NCI-H748 (cell line): ENCODE measurements around the gene PTPRN2.
"Not testable (repeated sequence)": the region's sequence is repeated elsewhere in the genome, so short reads cannot be mapped to it uniquely, and the experiment has no call there.

Source experiments
- DNase-seq: peaks from one replicate; lab custom pipeline; 2025; ENCODE audit not compliant: unreplicated experiment; lab: John Stamatoyannopoulos, UW

Gene PTPRN2

GRCh38 chr7:157514746-157515145, 1072.9 kb downstream of the PTPRN2 start:
- no peak for DNase-seq

- no peak for DNase-seq
These were observed 1073.3 kb downstream of the PTPRN2 start for GRCh38 chr7:157514306-157514705.

GRCh38 chr7:157513682-157514081, 1073.9 kb downstream of the PTPRN2 start:
- DNase-seq = no peak

- DNase-seq = no peak
These were observed 1074.4 kb downstream of the PTPRN2 start for GRCh38 chr7:157513162-157513621.

- no peak for DNase-seq
These were observed 1078.4 kb downstream of the PTPRN2 start for GRCh38 chr7:157509226-157509625.

GRCh38 chr7:157508477-157508881, 1079.1 kb downstream of the PTPRN2 start:
- no peak for DNase-seq

- peak; percentile 90 for DNase-seq
These were observed 1079.6 kb downstream of the PTPRN2 start for GRCh38 chr7:157507987-157508386.

GRCh38 chr7:157506268-157506667, 1081.4 kb downstream of the PTPRN2 start:
- no peak for DNase-seq

GRCh38 chr7:157505646-157506045, 1082.0 kb downstream of the PTPRN2 start:
- DNase-seq = no peak

GRCh38 chr7:157503229-157503628, 1084.4 kb downstream of the PTPRN2 start:
- DNase-seq = no peak

GRCh38 chr7:157502701-157503111, 1084.9 kb downstream of the PTPRN2 start:
- no peak for DNase-seq

- DNase-seq = no peak
These were observed 1086.0 kb downstream of the PTPRN2 start for GRCh38 chr7:157501581-157501980.

- not testable (repeated sequence) for DNase-seq
These were observed 1086.6 kb downstream of the PTPRN2 start for GRCh38 chr7:157500989-157501540.

- DNase-seq = no peak
These were observed 1087.3 kb downstream of the PTPRN2 start for GRCh38 chr7:157500171-157500960.

GRCh38 chr7:157499835-157500153, 1087.8 kb downstream of the PTPRN2 start:
- no peak for DNase-seq

- no peak for DNase-seq
These were observed 1088.3 kb downstream of the PTPRN2 start for GRCh38 chr7:157499121-157499834.

- DNase-seq = no peak
These were observed 1089.0 kb downstream of the PTPRN2 start for GRCh38 chr7:157498657-157499056.

- peak; percentile 38 for DNase-seq
These were observed 1089.6 kb downstream of the PTPRN2 start for GRCh38 chr7:157497744-157498651.

GRCh38 chr7:157497367-157497743, 1090.3 kb downstream of the PTPRN2 start:
- DNase-seq = no peak

GRCh38 chr7:157496416-157497275, 1091.0 kb downstream of the PTPRN2 start:
- no peak for DNase-seq
